ENCODE measurements around the gene GJB2.

DNA sequence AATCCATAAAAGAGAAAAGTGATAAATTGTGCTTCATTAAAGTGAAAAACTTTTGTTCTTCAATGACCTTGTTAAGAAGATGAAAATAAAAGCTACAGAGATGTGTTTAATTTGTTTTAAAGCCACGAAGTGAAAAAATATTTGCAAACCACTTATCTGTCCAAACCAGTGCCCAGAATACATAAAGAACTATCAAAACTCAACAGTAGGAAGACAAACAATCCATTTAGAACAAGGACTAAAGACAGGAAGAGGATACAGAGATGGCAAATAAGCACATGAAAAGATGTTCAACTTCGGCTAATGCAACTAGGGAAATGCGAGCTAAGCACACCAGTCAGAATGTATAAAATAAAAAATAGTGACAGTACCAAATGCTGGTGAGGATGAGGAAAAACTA lies 24.4 kb upstream of the GJB2 start:
- no peak for TF ChIP-seq POLR2AphosphoS5 (IDR thresholded peaks at IDR 0.05)
- TF ChIP-seq, protein P1, sequence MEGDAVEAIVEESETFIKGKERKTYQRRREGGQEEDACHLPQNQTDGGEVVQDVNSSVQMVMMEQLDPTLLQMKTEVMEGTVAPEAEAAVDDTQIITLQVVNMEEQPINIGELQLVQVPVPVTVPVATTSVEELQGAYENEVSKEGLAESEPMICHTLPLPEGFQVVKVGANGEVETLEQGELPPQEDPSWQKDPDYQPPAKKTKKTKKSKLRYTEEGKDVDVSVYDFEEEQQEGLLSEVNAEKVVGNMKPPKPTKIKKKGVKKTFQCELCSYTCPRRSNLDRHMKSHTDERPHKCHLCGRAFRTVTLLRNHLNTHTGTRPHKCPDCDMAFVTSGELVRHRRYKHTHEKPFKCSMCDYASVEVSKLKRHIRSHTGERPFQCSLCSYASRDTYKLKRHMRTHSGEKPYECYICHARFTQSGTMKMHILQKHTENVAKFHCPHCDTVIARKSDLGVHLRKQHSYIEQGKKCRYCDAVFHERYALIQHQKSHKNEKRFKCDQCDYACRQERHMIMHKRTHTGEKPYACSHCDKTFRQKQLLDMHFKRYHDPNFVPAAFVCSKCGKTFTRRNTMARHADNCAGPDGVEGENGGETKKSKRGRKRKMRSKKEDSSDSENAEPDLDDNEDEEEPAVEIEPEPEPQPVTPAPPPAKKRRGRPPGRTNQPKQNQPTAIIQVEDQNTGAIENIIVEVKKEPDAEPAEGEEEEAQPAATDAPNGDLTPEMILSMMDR (IDR thresholded peaks at IDR 0.05) = no peak

Measured in suprapubic skin (tissue), 3 donors.